RWPE1 (cell line): ENCODE results near the gene MBNL3.

ENCODE experiments used
- CTCF ChIA-PET: fragments of 350-600 bp; sonication (Branson Sonifier 250); formaldehyde crosslinking; extraction: SDS; loops from one replicate; lab custom pipeline; 2021; lab: Yijun Ruan, JAX
- POLR2A ChIA-PET: fragments of 400-600 bp; formaldehyde crosslinking; extraction: SDS; loops from one replicate; lab custom pipeline; 2020; ENCODE audit warnings: antibody characterized with exemption; ENCODE audit not compliant: low non-redundant PET; lab: Yijun Ruan, JAX
- DNase-seq: peaks from one replicate; pipeline ENCODE4 v3.0.0; 2012; ENCODE audit warnings: low spot score
- H3K27ac ChIP-seq: fragments of 450-650 bp; 2 replicates; pipeline ENCODE4 v1.5.1; 2017
- TF ChIP-seq, protein P1 (sequence below): fragments of 450-650 bp; conservative IDR thresholded peaks from 2 replicates; pipeline ENCODE4 v1.5.1; 2017; ENCODE audit warnings: low read depth, mild to moderate bottlenecking

MBNL3 gene

GRCh38 chrX:132433001-132433400 is 55.8 kb downstream of the MBNL3 start:
- H3K27ac ChIP-seq: no peak overlapping the region
- TF ChIP-seq, protein P1, sequence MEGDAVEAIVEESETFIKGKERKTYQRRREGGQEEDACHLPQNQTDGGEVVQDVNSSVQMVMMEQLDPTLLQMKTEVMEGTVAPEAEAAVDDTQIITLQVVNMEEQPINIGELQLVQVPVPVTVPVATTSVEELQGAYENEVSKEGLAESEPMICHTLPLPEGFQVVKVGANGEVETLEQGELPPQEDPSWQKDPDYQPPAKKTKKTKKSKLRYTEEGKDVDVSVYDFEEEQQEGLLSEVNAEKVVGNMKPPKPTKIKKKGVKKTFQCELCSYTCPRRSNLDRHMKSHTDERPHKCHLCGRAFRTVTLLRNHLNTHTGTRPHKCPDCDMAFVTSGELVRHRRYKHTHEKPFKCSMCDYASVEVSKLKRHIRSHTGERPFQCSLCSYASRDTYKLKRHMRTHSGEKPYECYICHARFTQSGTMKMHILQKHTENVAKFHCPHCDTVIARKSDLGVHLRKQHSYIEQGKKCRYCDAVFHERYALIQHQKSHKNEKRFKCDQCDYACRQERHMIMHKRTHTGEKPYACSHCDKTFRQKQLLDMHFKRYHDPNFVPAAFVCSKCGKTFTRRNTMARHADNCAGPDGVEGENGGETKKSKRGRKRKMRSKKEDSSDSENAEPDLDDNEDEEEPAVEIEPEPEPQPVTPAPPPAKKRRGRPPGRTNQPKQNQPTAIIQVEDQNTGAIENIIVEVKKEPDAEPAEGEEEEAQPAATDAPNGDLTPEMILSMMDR: no peak
- ChIA-PET POLR2A (no interaction called here), CTCF (interaction anchor here (0.7 kb wide), 1 partner anchor 162 kb away, joined by 3 read pairs; no protein-coding TSS in a partner anchor)
- DNase-seq: no peak

DNA sequence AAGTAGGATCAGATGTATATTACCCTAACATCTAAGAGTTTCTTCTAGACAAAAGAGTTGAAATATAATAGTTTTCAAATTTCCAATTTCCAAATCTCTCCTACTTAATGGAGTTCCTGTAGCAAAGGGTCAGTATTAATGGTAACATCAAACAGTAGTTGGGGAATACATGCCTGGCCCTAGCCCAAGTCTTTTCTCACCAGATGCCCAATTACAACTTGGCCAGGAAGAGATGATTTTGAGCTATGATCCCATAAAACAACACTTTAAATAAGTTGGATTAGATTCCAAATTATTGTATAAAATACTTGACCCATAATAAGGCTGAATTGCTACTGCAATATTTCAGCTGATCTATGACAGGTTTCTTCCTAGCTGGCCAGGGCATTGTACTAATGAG is 59.9 kb downstream of the MBNL3 start:
- POLR2A ChIA-PET: no interaction called here
- TF ChIP-seq, protein P1: no peak
- DNase-seq: no peak
- H3K27ac ChIP-seq: no peak overlapping the region
- CTCF ChIA-PET: no interaction called here

DNA sequence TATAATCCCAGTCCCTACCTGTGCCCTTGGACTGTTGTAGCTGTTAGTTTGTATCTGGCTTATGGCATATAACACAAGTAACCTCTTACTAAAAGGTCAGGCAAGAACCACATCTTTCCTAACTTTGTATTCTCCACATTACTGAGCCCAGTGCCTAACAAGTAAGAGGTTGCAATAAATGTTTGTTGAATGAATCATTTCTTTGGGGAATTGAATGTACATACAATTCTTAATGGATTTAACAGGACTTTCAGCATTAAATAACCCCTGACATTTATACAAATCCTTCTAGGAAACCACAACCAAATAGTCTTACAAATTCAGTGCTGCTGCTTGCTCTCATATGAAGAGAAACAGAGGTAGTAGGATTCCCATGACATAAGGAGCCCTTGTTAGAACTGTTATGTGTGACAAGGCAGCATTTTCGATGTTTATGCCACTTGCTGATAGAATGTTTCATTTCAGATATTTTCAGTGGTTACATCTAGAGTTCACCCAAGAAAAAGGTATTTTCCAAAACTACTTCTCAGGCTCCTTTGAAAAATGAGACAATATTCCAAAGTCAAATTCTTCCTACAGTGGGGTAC is 62.0 kb downstream of the MBNL3 start:
- no peak for DNase-seq
- CTCF ChIA-PET: interaction anchor here (0.8 kb wide), 1 partner anchor 423 kb away, joined by 3 read pairs; no protein-coding TSS in a partner anchor
- H3K27ac ChIP-seq: no peak overlapping the region
- POLR2A ChIA-PET: no interaction called here
- TF ChIP-seq, protein P1: no peak

- CTCF ChIA-PET: no interaction called here
- H3K27ac ChIP-seq: no peak overlapping the region
- POLR2A ChIA-PET: no interaction called here
- DNase-seq: no peak
- TF ChIP-seq, protein P1: no peak
These were observed 63.0 kb downstream of the MBNL3 start for GRCh38 chrX:132425744-132426318.

- DNase-seq: no peak
- ChIA-PET CTCF (no interaction called here), POLR2A (no interaction called here)
- H3K27ac ChIP-seq: no peak overlapping the region
- TF ChIP-seq, protein P1: no peak
These were observed 65.5 kb downstream of the MBNL3 start for GRCh38 chrX:132423323-132423722.

- ChIA-PET CTCF (no interaction called here), POLR2A (no interaction called here)
- TF ChIP-seq, protein P1: no peak
- H3K27ac ChIP-seq: no peak overlapping the region
- DNase-seq: no peak
These were observed 73.8 kb downstream of the MBNL3 start for GRCh38 chrX:132415012-132415411.
